ENCODE data around the gene RSPH9.

Gene RSPH9

DNA sequence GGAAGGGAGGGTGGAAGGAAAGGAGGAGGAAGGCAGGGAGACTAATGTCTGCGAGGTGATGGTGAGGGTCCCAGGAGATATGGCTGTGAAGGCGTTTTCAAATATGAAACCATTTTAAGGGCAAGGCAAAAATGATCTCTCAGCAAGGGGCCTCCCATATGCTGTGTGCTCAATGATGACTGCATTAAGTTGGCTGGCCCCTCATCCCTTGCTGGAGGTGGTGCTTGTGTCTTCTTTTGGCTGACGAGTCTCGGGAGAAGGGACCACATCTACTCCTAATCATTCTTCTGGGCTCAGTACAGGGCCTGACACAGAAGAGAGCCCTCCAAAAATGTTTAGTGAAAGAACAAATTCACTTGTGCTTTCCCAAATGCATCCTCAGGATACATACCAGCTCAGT is 65.7 kb downstream of the RSPH9 start:
- DNase-seq (ENCODE audit: low spot score): no peak

DNA sequence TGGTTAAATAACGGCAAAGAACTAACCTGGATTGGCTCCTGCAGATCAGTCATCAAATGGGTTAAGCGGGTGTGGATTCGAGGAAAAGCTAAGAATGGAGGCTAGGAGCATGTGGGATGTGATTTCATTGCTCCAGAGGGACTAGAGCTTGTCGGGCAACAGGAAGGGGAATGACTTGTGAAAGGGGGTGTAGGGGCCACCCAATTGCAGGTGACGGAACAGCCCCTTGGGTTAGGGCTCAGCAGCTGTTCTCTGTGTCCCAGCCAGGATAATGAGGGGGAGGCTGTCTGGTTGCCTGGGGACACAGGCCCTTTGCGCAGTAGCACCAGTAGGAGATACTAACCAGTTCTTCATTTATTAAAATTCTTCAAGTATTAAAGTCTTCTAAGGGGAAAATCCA is 67.7 kb downstream of the RSPH9 start:
- DNase-seq (ENCODE audit: low spot score): no peak

DNA sequence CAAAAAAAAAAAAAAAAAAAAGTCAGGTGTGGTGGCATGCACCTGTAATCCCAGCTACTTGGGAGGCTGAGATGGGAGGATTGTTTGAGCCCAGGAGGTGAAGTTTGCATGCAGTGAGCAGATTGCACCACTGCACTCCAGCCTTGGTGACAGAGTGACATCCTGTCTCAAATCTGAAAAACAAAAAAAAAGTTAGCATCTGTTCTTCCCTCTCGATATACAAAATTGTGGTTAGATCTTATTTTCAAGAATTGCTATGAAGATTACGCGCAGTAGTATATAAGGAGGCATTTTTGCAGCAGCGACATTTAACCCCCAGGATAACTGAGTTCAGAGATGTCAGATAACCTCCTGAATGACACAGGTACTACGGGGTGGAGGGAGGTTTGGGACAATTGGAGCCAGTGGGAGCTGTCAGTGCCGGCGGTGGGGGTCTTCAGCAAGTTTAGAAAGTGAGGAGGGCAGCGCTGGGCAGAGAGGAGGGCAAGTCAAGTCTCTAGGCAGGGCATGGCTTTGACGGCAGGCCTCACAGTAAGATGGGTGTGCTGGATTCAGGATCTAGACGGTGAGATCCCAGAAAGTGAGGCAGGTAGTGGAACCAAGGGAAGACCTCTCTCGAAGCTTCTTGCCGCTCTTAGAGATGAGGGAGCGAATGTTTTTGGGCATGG is 68.9 kb downstream of the RSPH9 start:
- DNase-seq (ENCODE audit: low spot score): no peak

DNA sequence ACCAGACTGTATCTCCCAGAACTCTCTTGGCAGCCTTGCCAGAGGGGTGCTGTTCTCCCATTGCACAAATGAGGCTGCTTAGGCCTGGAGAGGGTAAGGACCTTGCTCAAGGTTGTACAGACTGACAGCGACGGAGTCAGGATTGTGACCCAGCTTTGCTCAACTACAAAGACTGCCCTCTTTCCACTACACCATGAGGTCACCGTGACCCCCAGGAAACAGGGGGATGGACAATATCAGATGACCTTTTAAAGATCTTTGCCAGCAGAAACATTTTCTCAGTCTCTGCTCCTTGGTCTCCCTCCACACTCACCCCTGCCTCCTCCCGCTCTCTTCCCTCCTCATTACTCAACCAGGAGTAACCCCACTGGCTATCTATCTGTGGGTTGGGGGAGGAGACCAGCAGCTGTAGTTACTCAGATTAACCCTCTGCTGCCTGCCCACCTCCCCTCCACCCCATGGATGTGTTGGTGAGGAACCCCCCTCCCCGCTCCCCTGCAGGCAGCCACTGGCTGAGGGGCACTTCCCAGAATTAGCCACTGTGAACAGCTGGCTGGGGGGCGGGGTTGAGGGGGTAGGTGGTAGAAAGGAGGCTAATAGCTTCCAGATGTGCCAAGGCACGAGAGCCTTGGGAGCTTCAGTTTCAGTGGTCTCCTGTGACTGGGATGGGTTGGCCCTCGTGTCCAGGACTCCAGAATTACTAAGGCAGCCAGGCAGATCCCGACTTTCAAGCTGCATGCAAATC is 69.6 kb downstream of the RSPH9 start:
- no peak for DNase-seq (ENCODE audit: low spot score)

DNA sequence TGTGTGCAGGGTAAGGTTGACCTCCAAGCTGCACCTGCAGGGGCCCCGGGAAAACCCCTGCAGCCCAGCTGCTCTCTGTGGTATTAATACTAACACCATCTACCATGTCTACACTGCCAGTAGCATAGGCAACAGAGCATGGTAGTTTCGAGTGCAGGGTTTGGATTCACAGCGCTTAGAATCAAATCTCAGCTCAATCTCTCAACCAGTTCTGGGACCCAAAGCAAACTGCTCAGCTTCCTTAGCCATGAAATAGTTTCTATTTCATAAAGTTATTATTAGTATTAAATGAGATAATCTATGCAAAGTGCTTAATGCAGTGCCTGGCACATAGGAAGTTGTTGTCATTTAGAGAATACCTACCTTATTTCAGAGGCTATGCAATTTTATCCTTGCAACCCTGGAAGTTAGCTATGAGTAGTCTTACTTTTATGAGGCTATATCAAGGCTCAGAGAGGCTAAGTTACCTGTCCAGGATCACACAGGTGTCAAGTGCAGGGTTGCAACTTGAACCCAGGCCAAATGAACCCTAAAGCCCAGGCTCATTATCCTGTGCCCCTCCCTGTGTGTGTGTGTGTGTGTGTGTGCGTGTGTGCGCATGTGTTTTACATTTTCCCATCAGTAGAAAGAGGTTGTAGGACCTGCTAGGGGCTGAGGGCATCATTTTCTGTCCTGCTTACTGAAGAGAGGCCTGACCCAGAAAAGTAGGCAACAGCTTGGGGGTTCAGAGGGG is 70.4 kb downstream of the RSPH9 start:
- no peak for DNase-seq (ENCODE audit: low spot score)

DNA sequence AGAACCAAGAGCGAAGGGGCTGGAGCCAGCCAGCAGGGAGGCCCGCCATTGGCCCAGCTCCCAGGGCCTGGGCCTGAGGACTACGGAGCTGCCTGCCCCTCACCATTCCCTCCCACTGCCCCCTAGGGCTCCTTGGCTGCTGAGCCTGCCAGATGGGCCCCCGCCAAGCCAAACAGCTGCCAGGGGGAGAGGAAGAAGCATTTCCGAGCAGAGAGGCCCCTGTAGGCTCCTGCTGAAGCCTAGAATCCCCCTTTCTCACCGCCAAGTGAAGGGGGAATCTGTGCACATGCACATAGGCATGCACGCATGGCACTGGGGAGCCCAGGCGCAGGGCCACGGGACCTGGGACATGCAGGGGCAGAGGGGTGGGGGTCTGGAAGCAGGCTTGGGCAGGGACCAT is 71.3 kb downstream of the RSPH9 start:
- DNase-seq (ENCODE audit: low spot score): no peak

DNA sequence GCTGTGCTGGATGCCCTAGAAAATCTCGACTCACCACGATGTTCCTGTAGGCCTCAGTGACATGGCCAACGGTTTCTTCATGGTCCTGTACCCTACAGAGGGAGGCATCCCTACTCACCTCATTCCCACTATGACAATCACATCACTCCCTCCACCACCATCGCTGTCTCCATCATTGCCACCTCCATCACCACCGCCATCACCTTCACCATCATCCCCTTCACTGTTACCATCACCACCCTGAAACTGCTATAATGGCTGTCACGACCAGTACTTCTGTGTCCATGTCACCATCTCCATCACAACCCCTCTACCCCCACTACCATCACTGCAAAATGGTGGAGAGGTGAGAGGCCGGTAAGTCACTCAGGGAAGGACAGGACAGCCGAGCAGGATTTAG is 72.6 kb downstream of the RSPH9 start:
- no peak for DNase-seq (ENCODE audit: low spot score)

DNA sequence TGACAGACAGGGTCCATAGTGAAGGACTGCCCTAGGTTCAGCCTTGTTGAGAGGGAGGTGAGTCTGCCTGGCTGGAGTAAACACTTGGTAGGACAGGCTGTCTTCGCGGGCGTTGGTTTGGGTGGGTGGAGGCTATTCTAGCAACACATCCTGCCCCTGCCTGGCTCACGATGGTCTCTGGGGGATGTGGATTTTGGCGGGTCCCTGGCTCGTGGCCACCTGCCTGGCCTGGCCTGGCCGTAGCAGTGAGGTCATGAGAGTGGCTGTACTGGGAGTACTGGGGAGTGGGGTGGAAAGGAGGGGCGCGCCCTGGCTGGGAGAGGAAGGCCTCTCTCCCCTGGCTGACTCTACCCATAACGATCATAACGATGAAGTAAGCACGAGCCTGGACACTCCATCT is 73.0 kb downstream of the RSPH9 start:
- no peak for DNase-seq (ENCODE audit: low spot score)

DNA sequence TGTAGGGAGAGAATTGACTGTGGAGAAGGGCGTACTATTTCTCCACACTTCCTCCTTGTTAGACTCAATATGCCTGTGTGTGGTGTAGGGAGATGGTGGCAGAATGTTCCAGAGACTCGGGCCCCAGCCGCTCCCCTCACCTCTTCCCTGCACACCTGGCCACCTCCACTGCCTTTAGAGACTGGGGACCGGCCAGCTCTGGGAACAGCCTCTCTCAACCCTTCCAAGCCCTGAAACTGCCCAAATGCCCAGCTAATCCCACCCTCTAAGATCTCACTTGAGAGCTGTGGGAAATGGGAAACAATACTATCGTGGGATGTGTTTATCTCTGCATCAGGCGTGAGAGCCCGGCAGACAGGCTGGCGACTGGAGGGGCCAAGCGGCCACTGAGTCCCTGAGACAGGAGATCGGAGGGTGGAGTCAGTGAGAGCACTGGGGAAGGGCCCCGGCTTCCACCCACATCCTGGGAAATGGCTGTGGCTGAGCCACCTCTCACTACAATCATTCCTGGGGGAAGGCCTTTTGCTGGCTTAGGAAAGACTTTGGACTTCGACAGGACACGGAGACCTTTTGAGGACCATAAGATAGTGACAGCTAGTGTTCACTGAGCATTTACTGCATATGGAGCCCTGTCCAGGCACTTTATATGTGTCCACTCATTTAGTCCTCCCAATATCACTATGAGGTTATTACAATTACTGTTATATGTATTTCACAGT is 73.7 kb downstream of the RSPH9 start:
- no peak for DNase-seq (ENCODE audit: low spot score)

DNA sequence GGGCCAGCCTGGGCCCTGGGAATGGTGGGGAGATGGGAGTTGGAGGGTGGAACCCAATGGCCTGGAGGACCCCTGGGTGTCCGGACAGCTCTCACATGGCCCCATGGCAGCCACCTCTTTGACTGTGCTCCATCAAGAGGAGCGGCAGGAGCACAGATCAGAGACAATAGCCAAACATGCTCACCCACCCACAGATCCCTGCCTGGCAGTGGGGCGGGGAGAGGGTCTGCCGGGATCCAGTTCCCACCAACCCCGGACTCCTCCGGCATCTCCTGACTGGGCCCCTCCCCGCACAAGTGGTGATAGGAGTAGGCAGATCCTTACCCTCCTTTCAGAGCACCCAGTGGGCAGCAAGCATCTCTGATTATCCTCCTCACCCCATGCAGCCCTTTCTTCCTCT is 74.7 kb downstream of the RSPH9 start:
- DNase-seq (ENCODE audit: low spot score): no peak

DNA sequence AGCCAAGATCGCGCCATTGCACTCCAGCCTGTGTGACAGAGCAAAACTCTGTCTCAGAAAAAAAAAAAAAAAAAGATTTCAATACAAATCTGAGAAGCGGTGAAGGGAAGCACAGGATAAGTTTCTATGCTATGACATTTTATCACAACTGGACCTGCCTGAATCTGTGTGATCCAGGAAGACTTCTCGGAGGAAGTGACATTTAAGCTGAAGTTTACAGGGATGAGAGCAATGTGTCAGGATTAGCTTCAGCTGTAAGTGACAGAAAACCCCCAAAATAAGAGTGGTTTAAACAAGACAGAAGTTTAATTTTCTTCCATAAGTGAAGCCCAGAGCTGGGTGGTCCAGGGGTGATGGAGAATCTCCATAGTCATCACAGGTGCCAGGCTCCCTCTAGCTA is 76.2 kb downstream of the RSPH9 start:
- DNase-seq (ENCODE audit: low spot score): no peak

Data from CD4-positive, alpha-beta T cell treated with Interleukin-6 at 100 ng/mL for 8 hours (primary cell).